ENCODE measurements around the gene CDK5RAP1. TPM values are rescaled to one million over a fixed set of nuclear protein-coding genes. Genes with fewer than 3 reads are reported as not detected.

CDK5RAP1 gene
- polyA plus RNA-seq, 2 of the 4 experiments (the other 2 are of a cell fraction), result 39.6 to 39.7 TPM

- Histone ChIP-seq H3K27ac (no peak overlapping the region), H3K4me3 (peak overlapping the region; percentile 86; the same call in 2 of the 3 replicates), H3K9me3 (no peaks in the 10 kb centered on the region), H3K4me1 (peaks cover 14% of the 10 kb centered on the region), H3K4me2 (peak overlapping the region; percentile 93)
- no peak for DNase-seq (ENCODE audit: low read depth in 1 of 2, low spot score in 1 of 2)
- CTCF ChIA-PET, result interaction anchor here (1.1 kb wide), 1 partner anchor 24 kb away, joined by 3 read pairs; no protein-coding TSS in a partner anchor
- 67% methylated on average over 6 of the region's 6 CpGs for WGBS (ENCODE audit: missing lambda C conversion rate)
- POLR2A ChIA-PET, result no interaction called here
- ATAC-seq, result no peak
- no peak for FAIRE-seq
- TF ChIP-seq CEBPB (IDR thresholded peaks at IDR 0.05) (0 out of 4 replicates have a peak, but pooled peaks of 1 of the 2 experiments have one; percentile 15), HOXA7 (CRISPR knock-in tag; IDR thresholded peaks at IDR 0.05) (no peak)
Measured at GRCh38 chr20:33399924-33400323, 1.4 kb downstream of the CDK5RAP1 start.

- Histone ChIP-seq H3K27ac (no peak overlapping the region), H3K4me2 (no peak overlapping the region), H3K4me1 (peaks cover under 1% of the 10 kb centered on the region; the same call in 1 of the 3 replicates), H3K9me3 (no peaks in the 10 kb centered on the region), H3K4me3 (no peak overlapping the region)
- ChIA-PET POLR2A (no interaction called here), CTCF (interaction anchor here (0.5 to 1.6 kb wide), 4 partner anchors 10 to 461 kb away, joined by 3 to 7 read pairs (median 4); no protein-coding TSS in a partner anchor)
- ATAC-seq, result peak in 1 of 2 experiments; percentile 40; a peak in 1 of 6 replicates
- peak; percentile 14 to 27; a peak in 1 of 5 replicates for TF ChIP-seq RAD21 (conservative IDR thresholded peaks at IDR 0.05 in 1 of 2, IDR thresholded peaks at IDR 0.05 in 1 of 2)
- no peak for TF ChIP-seq NPAS2 (CRISPR knock-in tag; IDR thresholded peaks at IDR 0.05; ENCODE audit: borderline replicate concordance)
- TF ChIP-seq, protein P1, sequence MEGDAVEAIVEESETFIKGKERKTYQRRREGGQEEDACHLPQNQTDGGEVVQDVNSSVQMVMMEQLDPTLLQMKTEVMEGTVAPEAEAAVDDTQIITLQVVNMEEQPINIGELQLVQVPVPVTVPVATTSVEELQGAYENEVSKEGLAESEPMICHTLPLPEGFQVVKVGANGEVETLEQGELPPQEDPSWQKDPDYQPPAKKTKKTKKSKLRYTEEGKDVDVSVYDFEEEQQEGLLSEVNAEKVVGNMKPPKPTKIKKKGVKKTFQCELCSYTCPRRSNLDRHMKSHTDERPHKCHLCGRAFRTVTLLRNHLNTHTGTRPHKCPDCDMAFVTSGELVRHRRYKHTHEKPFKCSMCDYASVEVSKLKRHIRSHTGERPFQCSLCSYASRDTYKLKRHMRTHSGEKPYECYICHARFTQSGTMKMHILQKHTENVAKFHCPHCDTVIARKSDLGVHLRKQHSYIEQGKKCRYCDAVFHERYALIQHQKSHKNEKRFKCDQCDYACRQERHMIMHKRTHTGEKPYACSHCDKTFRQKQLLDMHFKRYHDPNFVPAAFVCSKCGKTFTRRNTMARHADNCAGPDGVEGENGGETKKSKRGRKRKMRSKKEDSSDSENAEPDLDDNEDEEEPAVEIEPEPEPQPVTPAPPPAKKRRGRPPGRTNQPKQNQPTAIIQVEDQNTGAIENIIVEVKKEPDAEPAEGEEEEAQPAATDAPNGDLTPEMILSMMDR (IDR thresholded peaks at IDR 0.05), result 0 out of 3 replicates have a peak, but pooled peaks have one; percentile 17
- 97% methylated on average over 4 of the region's 4 CpGs for WGBS (ENCODE audit: missing lambda C conversion rate)
- no peak for DNase-seq (ENCODE audit: low read depth in 1 of 2, low spot score in 1 of 2)
- FAIRE-seq, result no peak
Measured at GRCh38 chr20:33394718-33395117, 6.6 kb downstream of the CDK5RAP1 start.

DNA sequence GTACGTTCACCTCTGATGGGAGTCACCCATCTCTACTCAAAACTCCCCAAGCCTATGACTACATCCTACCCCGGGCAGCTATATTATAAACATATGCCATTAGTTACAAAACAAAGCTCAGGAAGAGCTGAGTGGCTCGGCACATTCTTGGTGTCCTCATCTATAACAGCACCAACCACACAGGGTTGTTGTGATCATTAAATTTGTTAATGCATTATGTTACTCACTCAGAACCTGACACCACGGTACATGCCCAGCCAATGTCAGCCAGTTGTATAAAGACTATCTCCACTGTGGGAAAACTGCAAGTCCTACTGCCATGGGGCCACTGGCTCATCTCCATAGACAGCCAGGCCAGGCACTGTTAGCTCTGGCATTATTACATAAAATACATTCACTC, 7.7 kb downstream of the CDK5RAP1 start:
- CTCF ChIA-PET, result interaction anchor here (0.5 to 1.6 kb wide), 3 partner anchors 8 to 64 kb away, joined by 3 to 7 read pairs (median 4); no protein-coding TSS in a partner anchor
- TF ChIP-seq HOXB13 (CRISPR knock-in tag; IDR thresholded peaks at IDR 0.05; ENCODE audit: low read depth) (no peak), RCOR1 (IDR thresholded peaks at IDR 0.05; ENCODE audit: low read depth, low read length) (no peak), ZFP36 (IDR thresholded peaks at IDR 0.05; ENCODE audit: borderline replicate concordance, partially characterized antibody) (no peak), KDM5A (IDR thresholded peaks at IDR 0.05) (no peak), HDAC2 (IDR thresholded peaks at IDR 0.05) (no peak), RAD21 (conservative IDR thresholded peaks at IDR 0.05 in 1 of 2, IDR thresholded peaks at IDR 0.05 in 1 of 2) (no peak), HEYL (CRISPR knock-in tag; IDR thresholded peaks at IDR 0.05) (no peak), MAZ (IDR thresholded peaks at IDR 0.05; ENCODE audit: borderline replicate concordance, low read depth, low read length) (no peak), CHD4 (IDR thresholded peaks at IDR 0.05; ENCODE audit: borderline replicate concordance) (no peak), POLR2AphosphoS2 (conservative IDR thresholded peaks at IDR 0.05; ENCODE audit: low read length) (no peak), POLR2A (IDR thresholded peaks at IDR 0.05; ENCODE audit: low read length) (no peak), MYC (IDR thresholded peaks at IDR 0.05; ENCODE audit: borderline replicate concordance, low read length) (no peak), CHD2 (IDR thresholded peaks at IDR 0.05; ENCODE audit: low read length, partially characterized antibody) (no peak), NPAS2 (CRISPR knock-in tag; IDR thresholded peaks at IDR 0.05; ENCODE audit: borderline replicate concordance) (no peak)
- TF ChIP-seq, protein P2, sequence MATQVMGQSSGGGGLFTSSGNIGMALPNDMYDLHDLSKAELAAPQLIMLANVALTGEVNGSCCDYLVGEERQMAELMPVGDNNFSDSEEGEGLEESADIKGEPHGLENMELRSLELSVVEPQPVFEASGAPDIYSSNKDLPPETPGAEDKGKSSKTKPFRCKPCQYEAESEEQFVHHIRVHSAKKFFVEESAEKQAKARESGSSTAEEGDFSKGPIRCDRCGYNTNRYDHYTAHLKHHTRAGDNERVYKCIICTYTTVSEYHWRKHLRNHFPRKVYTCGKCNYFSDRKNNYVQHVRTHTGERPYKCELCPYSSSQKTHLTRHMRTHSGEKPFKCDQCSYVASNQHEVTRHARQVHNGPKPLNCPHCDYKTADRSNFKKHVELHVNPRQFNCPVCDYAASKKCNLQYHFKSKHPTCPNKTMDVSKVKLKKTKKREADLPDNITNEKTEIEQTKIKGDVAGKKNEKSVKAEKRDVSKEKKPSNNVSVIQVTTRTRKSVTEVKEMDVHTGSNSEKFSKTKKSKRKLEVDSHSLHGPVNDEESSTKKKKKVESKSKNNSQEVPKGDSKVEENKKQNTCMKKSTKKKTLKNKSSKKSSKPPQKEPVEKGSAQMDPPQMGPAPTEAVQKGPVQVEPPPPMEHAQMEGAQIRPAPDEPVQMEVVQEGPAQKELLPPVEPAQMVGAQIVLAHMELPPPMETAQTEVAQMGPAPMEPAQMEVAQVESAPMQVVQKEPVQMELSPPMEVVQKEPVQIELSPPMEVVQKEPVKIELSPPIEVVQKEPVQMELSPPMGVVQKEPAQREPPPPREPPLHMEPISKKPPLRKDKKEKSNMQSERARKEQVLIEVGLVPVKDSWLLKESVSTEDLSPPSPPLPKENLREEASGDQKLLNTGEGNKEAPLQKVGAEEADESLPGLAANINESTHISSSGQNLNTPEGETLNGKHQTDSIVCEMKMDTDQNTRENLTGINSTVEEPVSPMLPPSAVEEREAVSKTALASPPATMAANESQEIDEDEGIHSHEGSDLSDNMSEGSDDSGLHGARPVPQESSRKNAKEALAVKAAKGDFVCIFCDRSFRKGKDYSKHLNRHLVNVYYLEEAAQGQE (IDR thresholded peaks at IDR 0.05), result no peak
- TF ChIP-seq, protein P3, sequence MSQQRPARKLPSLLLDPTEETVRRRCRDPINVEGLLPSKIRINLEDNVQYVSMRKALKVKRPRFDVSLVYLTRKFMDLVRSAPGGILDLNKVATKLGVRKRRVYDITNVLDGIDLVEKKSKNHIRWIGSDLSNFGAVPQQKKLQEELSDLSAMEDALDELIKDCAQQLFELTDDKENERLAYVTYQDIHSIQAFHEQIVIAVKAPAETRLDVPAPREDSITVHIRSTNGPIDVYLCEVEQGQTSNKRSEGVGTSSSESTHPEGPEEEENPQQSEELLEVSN (IDR thresholded peaks at IDR 0.05; ENCODE audit: borderline replicate concordance, low read depth), result no peak
- TF ChIP-seq, protein P4, sequence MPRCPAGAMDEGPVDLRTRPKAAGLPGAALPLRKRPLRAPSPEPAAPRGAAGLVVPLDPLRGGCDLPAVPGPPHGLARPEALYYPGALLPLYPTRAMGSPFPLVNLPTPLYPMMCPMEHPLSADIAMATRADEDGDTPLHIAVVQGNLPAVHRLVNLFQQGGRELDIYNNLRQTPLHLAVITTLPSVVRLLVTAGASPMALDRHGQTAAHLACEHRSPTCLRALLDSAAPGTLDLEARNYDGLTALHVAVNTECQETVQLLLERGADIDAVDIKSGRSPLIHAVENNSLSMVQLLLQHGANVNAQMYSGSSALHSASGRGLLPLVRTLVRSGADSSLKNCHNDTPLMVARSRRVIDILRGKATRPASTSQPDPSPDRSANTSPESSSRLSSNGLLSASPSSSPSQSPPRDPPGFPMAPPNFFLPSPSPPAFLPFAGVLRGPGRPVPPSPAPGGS (IDR thresholded peaks at IDR 0.05), result no peak
- POLR2A ChIA-PET, result no interaction called here
- no peak overlapping the region for H3K4me3 ChIP-seq
- H3K27ac ChIP-seq, result no peak overlapping the region
- no peaks in the 10 kb centered on the region for H3K9me3 ChIP-seq
- no peak overlapping the region for H3K4me2 ChIP-seq
- FAIRE-seq (no peak), DNase-seq (ENCODE audit: low read depth in 1 of 2, low spot score in 1 of 2) (no peak), ATAC-seq (no peak)
- WGBS (ENCODE audit: missing lambda C conversion rate), result 93% methylated on average over 4 of the region's 4 CpGs
- no peaks in the 10 kb centered on the region for H3K4me1 ChIP-seq
